HG02970 (cell line): ENCODE measurements around the gene ARFGEF2.
"Not testable (repeated sequence)": the region's sequence is repeated elsewhere in the genome, so short reads cannot be mapped to it uniquely, and the experiment has no call there.

Experiments used
- ATAC-seq: cut with Tn5 transposase; IDR thresholded peaks from one replicate; pipeline ENCODE4 v1.9.1; 2021; ENCODE audit warnings: mild to moderate bottlenecking, moderate library complexity, moderate number of reproducible peaks; ENCODE audit not compliant: unreplicated experiment, low FRiP score

ARFGEF2 gene

DNA sequence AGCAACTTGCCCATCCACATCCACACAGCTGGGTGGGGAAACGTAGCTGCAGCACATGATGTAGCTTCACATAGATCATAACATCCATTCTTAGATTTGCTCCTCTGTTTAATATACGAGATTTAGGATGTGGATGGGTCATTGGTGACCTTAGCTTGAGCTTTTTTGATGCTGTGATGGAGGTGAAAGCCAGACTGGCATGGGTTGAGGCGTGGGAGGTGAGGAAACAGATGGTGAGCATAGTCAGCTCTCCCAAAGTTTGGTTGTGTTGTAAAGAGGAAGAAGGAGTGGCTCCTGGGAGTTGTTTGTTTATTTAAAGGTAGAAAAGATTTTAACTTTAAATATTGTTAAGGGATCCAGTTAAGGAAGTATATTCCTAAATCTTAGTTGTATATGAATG is 5.3 kb downstream of the ARFGEF2 start:
- ATAC-seq, result no peak

GRCh38 chr20:48928832-48929725 is 7.6 kb downstream of the ARFGEF2 start:
- no peak for ATAC-seq

- ATAC-seq, result no peak
These were observed 8.5 kb downstream of the ARFGEF2 start for GRCh38 chr20:48930035-48930434.

- no peak for ATAC-seq
These were observed 9.4 kb downstream of the ARFGEF2 start for GRCh38 chr20:48930878-48931277.

- no peak for ATAC-seq
These were observed 10.2 kb downstream of the ARFGEF2 start for GRCh38 chr20:48931527-48932374.

DNA sequence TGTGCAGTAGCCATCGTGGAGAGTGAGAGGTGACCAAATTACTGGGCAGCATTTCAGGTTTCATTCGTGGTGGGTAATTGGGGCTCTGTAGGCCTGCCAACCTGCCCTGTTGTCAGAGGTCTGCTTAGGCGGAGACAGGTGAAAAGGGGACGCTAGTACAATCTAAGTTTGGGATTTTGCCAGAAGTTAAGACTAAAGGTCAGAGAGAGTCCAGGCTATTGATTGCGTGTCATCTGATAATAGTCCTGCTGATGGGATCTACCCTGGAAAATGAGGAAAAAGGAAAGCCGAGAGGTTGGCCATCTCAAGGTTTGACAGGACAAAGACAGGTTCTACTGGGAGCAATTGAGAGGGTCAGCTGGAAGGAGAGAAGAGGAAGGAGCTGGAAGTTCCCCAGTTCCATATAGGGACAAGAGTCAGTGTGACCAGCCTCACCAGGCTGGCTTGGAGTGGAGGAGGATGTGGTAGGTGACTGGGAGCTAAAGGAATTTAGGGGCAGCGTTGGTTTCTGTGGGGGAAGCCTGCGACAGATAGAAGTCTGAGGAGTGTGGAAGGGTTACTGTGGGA is 10.9 kb downstream of the ARFGEF2 start:
- no peak for ATAC-seq

GRCh38 chr20:48933017-48933766 is 11.7 kb downstream of the ARFGEF2 start:
- ATAC-seq, result no peak

DNA sequence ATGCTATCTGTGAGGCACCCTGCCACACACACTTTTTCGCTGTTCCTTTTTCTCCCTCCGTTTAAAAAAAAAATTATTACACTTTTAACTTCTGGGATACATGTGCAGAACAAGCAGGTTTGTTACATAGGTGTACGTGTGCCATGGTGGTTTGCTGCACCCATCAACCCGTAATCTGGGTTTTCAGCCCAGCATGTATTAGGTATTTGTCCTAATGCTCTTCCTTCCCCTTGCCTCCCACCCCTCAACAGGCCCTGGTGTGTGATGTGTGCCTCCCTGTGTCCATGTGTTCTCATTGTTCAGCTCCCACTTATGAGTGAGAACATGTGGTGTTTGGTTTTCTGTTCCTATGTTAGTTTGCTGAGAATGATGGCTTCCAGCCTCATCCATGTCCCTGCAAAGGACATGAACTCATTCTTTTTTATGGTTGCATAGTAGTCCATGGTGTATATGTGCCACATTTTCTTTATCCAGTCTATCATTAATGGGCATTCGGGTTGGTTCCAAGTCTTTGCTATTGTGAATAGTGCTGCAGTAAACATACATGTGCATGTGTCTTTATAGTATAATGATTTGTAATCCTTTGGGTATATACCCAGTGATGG is 12.9 kb downstream of the ARFGEF2 start:
- ATAC-seq, result not testable (repeated sequence)

DNA sequence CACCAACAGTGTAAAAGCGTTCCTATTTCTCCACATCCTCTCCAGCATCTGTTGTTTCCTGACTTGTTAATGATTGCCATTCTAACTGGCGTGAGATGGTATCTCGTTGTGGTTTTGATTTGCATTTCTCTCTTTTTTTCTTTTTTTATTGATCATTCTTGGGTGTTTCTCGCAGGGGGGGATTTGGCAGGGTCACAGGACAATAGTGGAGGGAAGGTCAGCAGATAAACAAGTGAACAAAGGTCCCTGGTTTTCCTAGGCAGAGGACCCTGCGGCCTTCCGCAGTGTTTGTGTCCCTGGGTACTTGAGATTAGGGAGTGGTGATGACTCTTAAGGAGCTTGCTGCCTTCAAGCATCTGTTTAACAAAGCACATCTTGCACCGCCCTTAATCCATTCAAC is 13.5 kb downstream of the ARFGEF2 start:
- ATAC-seq, result not testable (repeated sequence)

DNA sequence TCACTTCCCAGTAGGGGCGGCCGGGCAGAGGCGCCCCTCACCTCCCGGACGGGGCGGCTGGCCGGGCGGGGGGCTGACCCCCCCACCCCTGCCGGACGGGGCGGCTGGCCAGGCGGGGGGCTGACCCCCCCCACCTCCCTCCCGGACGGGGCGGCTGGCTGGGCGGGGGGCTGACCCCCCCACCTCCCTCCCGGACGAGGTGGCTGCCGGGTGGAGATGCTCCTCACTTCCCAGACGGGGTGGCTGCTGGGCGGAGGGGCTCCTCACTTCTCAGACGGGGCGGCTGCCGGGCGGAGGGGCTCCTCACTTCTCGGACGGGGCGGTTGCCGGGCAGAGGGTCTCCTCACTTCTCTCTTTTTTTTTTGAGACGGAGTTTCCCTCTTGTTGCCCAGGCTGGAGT is 14.7 kb downstream of the ARFGEF2 start:
- not testable (repeated sequence) for ATAC-seq

DNA sequence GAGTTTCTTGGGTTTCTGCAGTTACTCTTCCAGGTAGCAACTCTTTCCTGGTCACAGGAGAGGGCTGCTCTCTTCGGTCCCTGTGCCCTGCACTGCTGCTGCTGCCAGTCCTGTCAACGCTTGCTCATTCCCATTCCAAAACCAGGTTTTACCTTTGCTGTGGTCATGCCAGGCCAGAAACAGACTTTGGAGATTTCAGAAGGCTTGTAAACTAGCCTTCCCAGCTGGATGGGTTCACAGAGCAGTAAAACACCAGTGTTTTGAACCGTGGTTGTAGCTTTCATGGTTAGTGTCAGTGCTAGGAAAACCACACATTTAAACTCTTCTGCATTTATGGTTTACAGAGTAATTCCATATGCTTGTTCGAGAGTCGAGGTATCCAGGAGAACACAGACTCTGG is 16.2 kb downstream of the ARFGEF2 start:
- no peak for ATAC-seq

GRCh38 chr20:48938670-48939069 is 17.2 kb downstream of the ARFGEF2 start:
- no peak for ATAC-seq

- ATAC-seq, result no peak
These were observed 18.7 kb downstream of the ARFGEF2 start for GRCh38 chr20:48940170-48940569.

GRCh38 chr20:48941467-48941866 is 20.0 kb downstream of the ARFGEF2 start:
- ATAC-seq, result no peak

DNA sequence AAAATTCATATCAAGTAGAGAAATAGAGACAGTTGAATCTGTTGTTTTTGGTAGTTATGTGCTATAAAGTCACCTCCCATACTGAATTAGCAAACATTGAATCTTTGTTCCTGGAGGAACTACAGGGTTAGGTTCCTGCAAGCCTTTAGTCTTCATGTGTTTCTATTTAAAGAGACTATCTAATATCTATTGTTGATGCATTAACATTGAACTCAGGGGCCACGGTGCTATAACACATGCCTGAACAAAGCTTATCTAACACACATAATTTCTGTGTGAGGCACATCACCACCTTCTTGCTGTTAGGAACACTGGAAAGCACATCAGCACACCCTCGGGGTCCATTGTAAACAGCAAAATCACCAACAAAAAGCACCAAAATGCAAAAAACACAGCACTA is 21.2 kb downstream of the ARFGEF2 start:
- ATAC-seq, result no peak

DNA sequence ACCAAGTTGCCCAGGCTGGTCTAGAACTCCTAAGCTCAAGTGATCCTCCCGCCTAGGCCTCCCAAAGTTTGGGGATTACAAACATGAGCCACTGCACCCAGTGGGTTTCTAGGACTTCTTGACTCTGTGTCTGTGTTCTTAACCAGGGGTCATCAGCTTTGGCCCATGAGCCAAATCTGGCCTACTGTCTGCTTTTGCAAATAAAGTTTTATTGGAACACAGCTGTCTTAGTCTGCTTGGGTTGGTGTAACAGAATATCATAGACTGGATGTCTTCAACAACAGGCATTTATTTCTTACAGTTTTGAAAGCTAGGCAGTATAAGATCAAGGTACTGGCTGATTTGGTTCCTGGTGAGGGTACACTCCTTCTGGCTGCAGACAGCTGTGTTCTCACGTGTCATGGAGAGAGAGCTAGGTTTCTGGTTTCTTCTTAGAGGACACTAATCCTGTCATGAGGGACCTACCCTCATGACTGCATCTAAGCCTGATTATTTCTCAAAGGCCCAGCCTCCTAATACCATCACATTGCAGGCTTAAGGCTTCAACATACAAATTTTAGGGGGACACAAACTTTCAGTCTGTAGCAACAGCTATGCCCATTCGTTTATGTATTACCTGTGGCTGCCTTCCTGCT is 23.3 kb downstream of the ARFGEF2 start:
- ATAC-seq, result no peak

- ATAC-seq, result no peak
These were observed 24.5 kb downstream of the ARFGEF2 start for GRCh38 chr20:48945840-48946514.

DNA sequence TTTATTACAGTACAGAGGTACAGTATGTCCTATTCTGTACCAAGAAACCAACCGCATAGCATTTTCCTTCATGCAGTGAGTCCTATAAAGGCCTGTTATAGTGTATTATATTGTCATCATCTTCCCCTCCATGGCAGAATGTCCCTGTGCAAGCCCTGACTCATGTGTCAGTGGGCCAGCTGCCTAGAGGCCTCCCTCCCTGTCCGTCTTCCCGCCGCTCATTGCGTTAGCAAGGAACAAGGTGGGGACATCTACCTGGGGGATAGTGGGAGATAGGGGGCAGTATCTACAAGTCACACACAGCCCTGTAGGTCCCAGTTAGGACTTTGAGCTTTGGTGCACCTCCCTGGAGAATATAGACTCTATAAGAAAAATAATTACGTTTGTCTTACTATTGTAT is 27.1 kb downstream of the ARFGEF2 start:
- no peak for ATAC-seq
